WTC11 (cell line): ENCODE results near the gene NTNG2. TPM values are rescaled to one million over a fixed set of nuclear protein-coding genes. Genes with fewer than 3 reads are reported as not detected.

ENCODE experiments used
- ATAC-seq: fragments of 200-7000 bp; cut with Tn5 transposase; 2 replicates; pipeline ENCODE4 v1.10.0; 2021; ENCODE audit warnings: mild to moderate bottlenecking, moderate library complexity
- CTCF ChIA-PET: fragments of 300-600 bp; sonication (Branson Sonifier 250); formaldehyde crosslinking; loops from one replicate; lab custom pipeline; 2021; ENCODE audit warnings: antibody characterized with exemption; lab: Charles Lee
- POLR2A ChIA-PET: fragments of 350-600 bp; sonication (Branson Sonifier 250); formaldehyde crosslinking; loops from one replicate; lab custom pipeline; 2021; ENCODE audit warnings: antibody characterized with exemption; lab: Charles Lee
- DNase-seq: peaks from one replicate; pipeline ENCODE4 v3.0.0; 2021; ENCODE audit warnings: low spot score
- H3K27ac Mint-ChIP-seq: 2 replicates; pipeline ENCODE4 v1.8.0; 2021; ENCODE audit warnings: mixed read lengths
- H3K27me3 Mint-ChIP-seq: 2 replicates; pipeline ENCODE4 v1.8.0; 2021; ENCODE audit warnings: low read depth, mild to moderate bottlenecking, moderate library complexity, mixed read lengths
- H3K36me3 Mint-ChIP-seq: 2 replicates; pipeline ENCODE4 v1.8.0; 2021; ENCODE audit warnings: mixed read lengths
- H3K4me1 Mint-ChIP-seq: 2 replicates; pipeline ENCODE4 v1.8.0; 2022; ENCODE audit warnings: mixed read lengths
- H3K4me3 Mint-ChIP-seq: 2 replicates; pipeline ENCODE4 v1.8.0; 2021; ENCODE audit warnings: mild to moderate bottlenecking, moderate library complexity, mixed read lengths
- H3K9me3 Mint-ChIP-seq: 2 replicates; pipeline ENCODE4 v1.8.0; 2021; ENCODE audit warnings: mixed read lengths
- AFF4 ChIP-seq: sonication (generic); formaldehyde crosslinking; IDR thresholded peaks from 2 replicates; pipeline ENCODE4 v1.8.1; 2023; ENCODE audit warnings: mild to moderate bottlenecking, missing genetic modification reagents, borderline replicate concordance
- ARID4B ChIP-seq: sonication (generic); formaldehyde crosslinking; IDR thresholded peaks from 2 replicates; pipeline ENCODE4 v1.8.0; 2023; ENCODE audit warnings: missing genetic modification reagents, mild to moderate bottlenecking, borderline replicate concordance
- ATF1 ChIP-seq: sonication (generic); formaldehyde crosslinking; IDR thresholded peaks from 2 replicates; pipeline ENCODE4 v1.8.1; 2023; ENCODE audit warnings: mild to moderate bottlenecking, moderate library complexity, missing genetic modification reagents
- CBFB ChIP-seq: sonication (generic); formaldehyde crosslinking; IDR thresholded peaks from 2 replicates; pipeline ENCODE4 v1.8.1; 2022; ENCODE audit warnings: mild to moderate bottlenecking, low read depth, missing genetic modification reagents
- CTCF ChIP-seq: fragments of 200-600 bp; IDR thresholded peaks from 2 replicates; pipeline ENCODE4 v1.8.0; 2022; ENCODE audit warnings: antibody characterized with exemption
- E2F1 ChIP-seq: sonication (generic); formaldehyde crosslinking; IDR thresholded peaks from 2 replicates; pipeline ENCODE4 v1.8.0; 2022; ENCODE audit warnings: mild to moderate bottlenecking, missing genetic modification reagents
- E2F4 ChIP-seq: sonication (generic); formaldehyde crosslinking; IDR thresholded peaks from 2 replicates; pipeline ENCODE4 v1.8.1; 2022; ENCODE audit warnings: low read depth, mild to moderate bottlenecking, moderate library complexity, missing genetic modification reagents, borderline replicate concordance
- EMX1 ChIP-seq: fragments of 250-450 bp; sonication (Bioruptor Pico); IDR thresholded peaks from 2 replicates; pipeline ENCODE4 v1.8.0; 2021; ENCODE audit warnings: mild to moderate bottlenecking
- ETV6 ChIP-seq: sonication (generic); formaldehyde crosslinking; IDR thresholded peaks from 2 replicates; pipeline ENCODE4 v1.8.1; 2022; ENCODE audit warnings: mild to moderate bottlenecking, missing genetic modification reagents
- JAZF1 ChIP-seq: fragments of 250-450 bp; sonication (Bioruptor Pico); IDR thresholded peaks from 2 replicates; pipeline ENCODE4 v1.9.0; 2021; ENCODE audit warnings: moderate library complexity, mild to moderate bottlenecking, inconsistent platforms
- NFYB ChIP-seq: sonication (generic); formaldehyde crosslinking; conservative IDR thresholded peaks from 2 replicates; pipeline ENCODE4 v1.8.0; 2022; ENCODE audit warnings: low read depth, missing genetic modification reagents
- USF1 ChIP-seq: sonication (generic); formaldehyde crosslinking; IDR thresholded peaks from 2 replicates; pipeline ENCODE4 v1.8.0; 2022; ENCODE audit warnings: mild to moderate bottlenecking, missing genetic modification reagents
- ZBTB43 ChIP-seq: sonication (generic); formaldehyde crosslinking; IDR thresholded peaks from 2 replicates; pipeline ENCODE4 v1.8.1; 2023; ENCODE audit warnings: mild to moderate bottlenecking, missing genetic modification reagents
- ZNF232 ChIP-seq: sonication (generic); formaldehyde crosslinking; IDR thresholded peaks from 2 replicates; pipeline ENCODE4 v1.8.0; 2022; ENCODE audit warnings: mild to moderate bottlenecking, missing genetic modification reagents
- ZNF416 ChIP-seq: fragments of 250-450 bp; sonication (Bioruptor Pico); IDR thresholded peaks from 2 replicates; pipeline ENCODE4 v1.9.0; 2021; ENCODE audit warnings: mild to moderate bottlenecking, inconsistent platforms
- ZNF671 ChIP-seq: fragments of 250-450 bp; sonication (Bioruptor Pico); IDR thresholded peaks from 2 replicates; pipeline ENCODE4 v1.8.0; 2021; ENCODE audit warnings: mild to moderate bottlenecking
- total RNA-seq: library from RNA; stranded (reverse); gene quantifications from 3 replicates; pipeline ENCODE4 v1.2.3, GENCODE V29; 2021

Gene NTNG2
- total RNA-seq, 1 experiment from 2014 or later = 3.1 TPM

- H3K36me3 Mint-ChIP-seq = no peaks in the 10 kb centered on the region
- ChIA-PET CTCF (interaction anchor here (1.8 to 10.1 kb wide), 3 partner anchors 26 to 63 kb away, joined by 5 to 343 read pairs (median 140); no protein-coding TSS in a partner anchor), POLR2A (interaction anchor here (0.7 kb wide), 1 partner anchor 520 kb away, joined by 3 read pairs; no protein-coding TSS in a partner anchor)
- no peak overlapping the region for H3K4me3 Mint-ChIP-seq
- DNase-seq (no peak), ATAC-seq (no peak)
- H3K27ac Mint-ChIP-seq = no peak overlapping the region
- H3K27me3 Mint-ChIP-seq = peaks cover 3% of the 10 kb centered on the region; the same call in 1 of the 2 replicates
- no peaks in the 10 kb centered on the region for H3K9me3 Mint-ChIP-seq
- H3K4me1 Mint-ChIP-seq = peaks cover 3% of the 10 kb centered on the region; the same call in 1 of the 2 replicates
- no peak for TF ChIP-seq ZNF416 (CRISPR knock-in tag)
- no peak for TF ChIP-seq AFF4 (CRISPR knock-in tag)
- no peak for TF ChIP-seq ARID4B (CRISPR knock-in tag)
- TF ChIP-seq JAZF1 = no peak
- no peak for TF ChIP-seq E2F4 (CRISPR knock-in tag)
- TF ChIP-seq E2F1 = no peak
- no peak for TF ChIP-seq NFYB (CRISPR knock-in tag)
- TF ChIP-seq CBFB (CRISPR knock-in tag) = no peak
- no peak for TF ChIP-seq ETV6 (CRISPR knock-in tag)
- TF ChIP-seq CTCF = no peak
- TF ChIP-seq USF1 (CRISPR knock-in tag) = no peak
- TF ChIP-seq ZBTB43 (CRISPR knock-in tag) = no peak
- no peak for TF ChIP-seq ZNF232
- no peak for TF ChIP-seq ATF1 (CRISPR knock-in tag)
- no peak for TF ChIP-seq EMX1 (CRISPR knock-in tag)
- TF ChIP-seq ZNF671 (CRISPR knock-in tag) = no peak
Measured at GRCh38 chr9:132233138-132233537, 71.3 kb downstream of the NTNG2 start.
